Liver (tissue), 9 donors: ENCODE results near the gene AP4B1. TPM values are rescaled to one million over a fixed set of nuclear protein-coding genes. Genes with fewer than 3 reads are reported as not detected.

Source experiments
- DNase-seq: peaks from one replicate; pipeline ENCODE4 v3.0.0-alpha.2; 2017; ENCODE audit warnings: low spot score
- H3K27ac ChIP-seq, 2 donors: one replicate each; pipeline ENCODE4 v1.7.0; 2013; ENCODE audit warnings: inconsistent platforms in 2 of 2, low read length in 2 of 2, control low read depth in 1 of 2, low read depth in 1 of 2, mild to moderate bottlenecking in 1 of 2
- H3K27me3 ChIP-seq, 4 donors: one replicate each; pipeline versions ENCODE4 v1.6.1 to v1.7.0; 2013; ENCODE audit warnings: low read length in 3 of 4, inconsistent platforms in 1 of 4, mild to moderate bottlenecking in 1 of 4, moderate library complexity in 1 of 4; ENCODE audit not compliant: control insufficient read depth in 4 of 4, insufficient read depth in 4 of 4
- H3K36me3 ChIP-seq, 4 donors: one replicate each; pipeline versions ENCODE4 v1.6.1 to v1.7.0; 2013; ENCODE audit warnings: low read length in 3 of 4, mild to moderate bottlenecking in 3 of 4, low read depth in 1 of 4, moderate library complexity in 1 of 4; ENCODE audit not compliant: control insufficient read depth in 4 of 4, insufficient read depth in 3 of 4
- H3K4me1 ChIP-seq, 4 donors: one replicate each; pipeline versions ENCODE4 v1.6.1 to v1.7.0; 2013; ENCODE audit warnings: low read length in 3 of 4, mild to moderate bottlenecking in 3 of 4, moderate library complexity in 1 of 4; ENCODE audit not compliant: control insufficient read depth in 4 of 4, insufficient read depth in 4 of 4
- H3K4me3 ChIP-seq, 3 donors: one replicate each; pipeline versions ENCODE4 v1.6.1 to v1.7.0; 2013; ENCODE audit warnings: low read length in 3 of 3, control low read depth in 1 of 3, low read depth in 1 of 3, mild to moderate bottlenecking in 1 of 3
- H3K9ac ChIP-seq, 2 donors: one replicate each; pipeline ENCODE4 v1.7.0; 2013; ENCODE audit warnings: low read length in 2 of 2, mild to moderate bottlenecking in 2 of 2, moderate library complexity in 2 of 2, control low read depth in 1 of 2, low read depth in 1 of 2
- H3K9me3 ChIP-seq, 4 donors: one replicate each; pipeline versions ENCODE4 v1.6.1 to v1.7.0; 2013; ENCODE audit warnings: low read length in 3 of 4; ENCODE audit not compliant: control insufficient read depth in 4 of 4
- ATF3 ChIP-seq: IDR thresholded peaks from 2 replicates; pipeline ENCODE4 v1.6.1; 2016; ENCODE audit warnings: antibody characterized with exemption
- CTCF ChIP-seq: fragments of 150-350 bp; IDR thresholded peaks from 2 replicates; pipeline ENCODE4 v1.5.1; 2017; ENCODE audit warnings: improper control_type of control experiment, low read depth, low read length; ENCODE audit not compliant: missing input control
- EGR1 ChIP-seq, 2 donors: IDR thresholded peaks; 2 replicates each; pipeline ENCODE4 v1.6.1; 2016 to 2018; ENCODE audit warnings: antibody characterized with exemption in 2 of 2, low read depth in 2 of 2
- FOXA1 ChIP-seq: IDR thresholded peaks from 2 replicates; pipeline ENCODE4 v1.6.1; 2016; ENCODE audit warnings: antibody characterized with exemption
- FOXA2 ChIP-seq: IDR thresholded peaks from 2 replicates; pipeline ENCODE4 v1.6.1; 2016; ENCODE audit warnings: antibody characterized with exemption
- GABPA ChIP-seq, 2 donors: IDR thresholded peaks in 1 of 2; conservative IDR thresholded peaks in 1 of 2; 2 replicates each; pipeline ENCODE4 v1.6.1; 2016; ENCODE audit warnings: antibody characterized with exemption in 2 of 2, mild to moderate bottlenecking in 1 of 2, moderate library complexity in 1 of 2
- HNF4A ChIP-seq, 2 donors: conservative IDR thresholded peaks; 2 replicates each; pipeline ENCODE4 v1.6.1; 2016; ENCODE audit warnings: antibody characterized with exemption in 2 of 2, mild to moderate bottlenecking in 2 of 2
- HNF4G ChIP-seq: IDR thresholded peaks from 2 replicates; pipeline ENCODE4 v1.6.1; 2016; ENCODE audit warnings: antibody characterized with exemption
- JUND ChIP-seq, 2 donors: IDR thresholded peaks; 2 replicates each; pipeline ENCODE4 v1.6.1; 2016; ENCODE audit warnings: antibody characterized with exemption in 2 of 2
- MAX ChIP-seq: IDR thresholded peaks from 2 replicates; pipeline ENCODE4 v1.6.1; 2016; ENCODE audit warnings: antibody characterized with exemption
- NR2F2 ChIP-seq: IDR thresholded peaks from 2 replicates; pipeline ENCODE4 v1.6.1; 2016; ENCODE audit warnings: antibody characterized with exemption
- RAD21 ChIP-seq, 2 donors: IDR thresholded peaks; 2 replicates each; pipeline ENCODE4 v1.6.1; 2016; ENCODE audit warnings: antibody characterized with exemption in 2 of 2, mild to moderate bottlenecking in 2 of 2
- REST ChIP-seq: IDR thresholded peaks from 2 replicates; pipeline ENCODE4 v1.6.1; 2016; ENCODE audit warnings: antibody characterized with exemption, mild to moderate bottlenecking
- RXRA ChIP-seq, 2 donors: IDR thresholded peaks; 2 replicates each; pipeline ENCODE4 v1.6.1; 2017 to 2018; ENCODE audit warnings: antibody characterized with exemption in 2 of 2, mild to moderate bottlenecking in 1 of 2
- SP1 ChIP-seq: IDR thresholded peaks from 2 replicates; pipeline ENCODE4 v1.6.1; 2018; ENCODE audit warnings: antibody characterized with exemption, mild to moderate bottlenecking
- TAF1 ChIP-seq: conservative IDR thresholded peaks from 2 replicates; pipeline ENCODE4 v1.6.1; 2016; ENCODE audit warnings: antibody characterized with exemption, mild to moderate bottlenecking
- YY1 ChIP-seq: IDR thresholded peaks from 2 replicates; pipeline ENCODE4 v1.6.1; 2016; ENCODE audit warnings: antibody characterized with exemption, mild to moderate bottlenecking
- ZBTB33 ChIP-seq: IDR thresholded peaks from 2 replicates; pipeline ENCODE4 v1.6.1; 2016; ENCODE audit warnings: antibody characterized with exemption
- WGBS: extraction: QIAGEN DNeasy Blood & Tissue Kit; methylation state at CpG from one replicate; pipeline ENCODE4 v1.1.7; 2013; 5-methylcytosine and 5-hydroxymethylcytosine counted together
- polyA plus RNA-seq, 2 donors: library from polyadenylated mRNA; stranded (reverse) in 1 of 2; unstranded in 1 of 2; fragments of 200-250 nt in 1 of 2; fragments of >200 nt in 1 of 2; fragmentation: Nextera tagmentation in 1 of 2; extraction: Ambion mirVana in 1 of 2; gene quantifications; one replicate each; pipeline versions ENCODE4 v1.2.1 to v1.2.3, GENCODE V29; 2013 to 2015
- total RNA-seq, 2 donors: library from RNA; depleted of rRNA; stranded (reverse); fragments of >200 nt; gene quantifications; one replicate each; pipeline ENCODE4 v1.2.3, GENCODE V29; 2014
- donor health status: healthy.
- donor health status: healthy.
- donor health status: healthy.
- donor health status: healthy.
- donor health status: healthy.

Gene AP4B1
- total and polyA plus RNA-seq, 4 donors: 4.3 to 10.6 (median 7.0) TPM

- H3K4me3 ChIP-seq: no peak overlapping the region
- H3K4me1 ChIP-seq: peaks cover 2 to 22% (median 17%) of the 10 kb centered on the region in 4 donors
- no peak overlapping the region for H3K9ac ChIP-seq
- no peak overlapping the region for H3K27ac ChIP-seq
- H3K27me3 ChIP-seq: no peaks in the 10 kb centered on the region
- no peaks in the 10 kb centered on the region for H3K9me3 ChIP-seq
- 59% methylated on average over 3 of the region's 3 CpGs for WGBS
- H3K36me3 ChIP-seq: peaks cover 7 to 30% (median 20%) of the 10 kb centered on the region in 4 donors
- no peak for TF ChIP-seq ZBTB33
- TF ChIP-seq HNF4A (conservative IDR thresholded peaks at IDR 0.05): no peak
- no peak for TF ChIP-seq SP1
- no peak for TF ChIP-seq YY1
- TF ChIP-seq TAF1: no peak
- TF ChIP-seq ATF3: no peak
- no peak for TF ChIP-seq RXRA (IDR thresholded peaks at IDR 0.05)
- TF ChIP-seq NR2F2: no peak
- TF ChIP-seq EGR1 (IDR thresholded peaks at IDR 0.05; ENCODE audit: low read depth in 2 of 2): no peak
- TF ChIP-seq GABPA (IDR thresholded peaks at IDR 0.05 in 1 of 2, conservative IDR thresholded peaks at IDR 0.05 in 1 of 2): no peak
- no peak for TF ChIP-seq CTCF
- no peak for DNase-seq
These were observed 3.4 kb downstream of the AP4B1 start for GRCh38 chr1:113901191-113901590.

GRCh38 chr1:113899111-113899510 lies 5.5 kb downstream of the AP4B1 start:
- H3K27ac ChIP-seq: no peak overlapping the region
- no peak overlapping the region for H3K9ac ChIP-seq
- H3K9me3 ChIP-seq: no peaks in the 10 kb centered on the region
- no peak for DNase-seq
- peaks cover 0 to 9% (median 8%) of the 10 kb centered on the region in 4 donors for H3K4me1 ChIP-seq
- peaks cover 10 to 42% (median 31%) of the 10 kb centered on the region in 4 donors for H3K36me3 ChIP-seq
- no peak for TF ChIP-seq TAF1
- TF ChIP-seq YY1: no peak
- no peak for TF ChIP-seq FOXA2
- no peak for TF ChIP-seq NR2F2
- no peak for TF ChIP-seq HNF4A (conservative IDR thresholded peaks at IDR 0.05)
- no peak for TF ChIP-seq RAD21 (IDR thresholded peaks at IDR 0.05)
- no peak for TF ChIP-seq SP1
- TF ChIP-seq MAX: no peak
- TF ChIP-seq GABPA (IDR thresholded peaks at IDR 0.05 in 1 of 2, conservative IDR thresholded peaks at IDR 0.05 in 1 of 2): no peak
- TF ChIP-seq EGR1 (IDR thresholded peaks at IDR 0.05; ENCODE audit: low read depth in 2 of 2): no peak
- TF ChIP-seq HNF4G: no peak
- no peak for TF ChIP-seq ATF3
- no peak for TF ChIP-seq RXRA (IDR thresholded peaks at IDR 0.05)
- no peak for TF ChIP-seq ZBTB33
- no peak for TF ChIP-seq REST
- no peak for TF ChIP-seq FOXA1
- TF ChIP-seq JUND (IDR thresholded peaks at IDR 0.05): no peak
- no peak for TF ChIP-seq CTCF
- no peak overlapping the region for H3K4me3 ChIP-seq
- no peaks in the 10 kb centered on the region for H3K27me3 ChIP-seq
